SK-MEL-5 (cell line): ENCODE measurements around the gene TM7SF2. TPM values are rescaled to one million over a fixed set of nuclear protein-coding genes. Genes with fewer than 3 reads are reported as not detected.
"Not testable (repeated sequence)": the region's sequence is repeated elsewhere in the genome, so short reads cannot be mapped to it uniquely, and the experiment has no call there.

Source experiments
- DNase-seq: peaks from one replicate; pipeline ENCODE4 v3.0.0-alpha.2; 2016; ENCODE audit warnings: low read depth, low spot score
- in situ Hi-C: cut with HindIII; loops from 2 replicates; pipeline ENCODE4 v1.10.0; 2016; ENCODE audit warnings: low sequenced_read_pairs, high pct_unique_total_duplicates, low pct_unique_long_range_greater_than_20kb
- total RNA-seq: library from RNA; depleted of rRNA; stranded (reverse); fragments of >200 nt; shearing (Covaris generic); gene quantifications from 2 replicates; pipeline ENCODE4 v1.2.3, GENCODE V29; 2014

TM7SF2 gene
- total RNA-seq, 1 experiment from 2014 or later = 3.4 TPM

DNA sequence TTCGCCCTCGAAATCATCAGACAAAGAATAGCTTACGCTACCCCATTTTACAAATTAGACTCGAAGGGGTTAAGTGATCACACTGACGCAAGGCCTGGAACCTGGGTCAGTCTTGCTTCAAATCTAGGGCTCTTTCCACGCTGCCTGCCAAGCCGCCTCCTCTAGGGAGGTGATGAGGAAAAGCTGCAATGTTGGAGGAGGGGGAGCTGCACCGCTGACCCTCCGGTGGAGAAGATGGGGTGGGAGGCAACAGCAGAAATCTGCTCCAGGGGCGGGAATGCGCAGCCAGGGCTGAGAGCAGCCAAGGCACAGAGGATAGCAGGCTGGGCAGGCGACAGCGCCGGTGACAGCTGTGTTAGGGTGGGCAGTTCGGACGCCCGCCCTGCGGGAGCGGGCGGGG, 22.1 kb downstream of the TM7SF2 start:
- in situ Hi-C loops = no loop called here
- no peak for DNase-seq

GRCh38 chr11:65134240-65134951, 22.7 kb downstream of the TM7SF2 start, which contains the start of gene SYVN1:
SYVN1 (minus strand) TSS chr11:65134519; CDS start chr11:65133601, 918 bp downstream.
- DNase-seq = peak; percentile 81
- in situ Hi-C loops = no loop called here

- DNase-seq = peak; percentile 95
- in situ Hi-C loops = no loop called here
These were observed 23.4 kb downstream of the TM7SF2 start for GRCh38 chr11:65134952-65135632.

- DNase-seq = no peak
- in situ Hi-C loops = no loop called here
These were observed 24.0 kb downstream of the TM7SF2 start for GRCh38 chr11:65135633-65136145.

DNA sequence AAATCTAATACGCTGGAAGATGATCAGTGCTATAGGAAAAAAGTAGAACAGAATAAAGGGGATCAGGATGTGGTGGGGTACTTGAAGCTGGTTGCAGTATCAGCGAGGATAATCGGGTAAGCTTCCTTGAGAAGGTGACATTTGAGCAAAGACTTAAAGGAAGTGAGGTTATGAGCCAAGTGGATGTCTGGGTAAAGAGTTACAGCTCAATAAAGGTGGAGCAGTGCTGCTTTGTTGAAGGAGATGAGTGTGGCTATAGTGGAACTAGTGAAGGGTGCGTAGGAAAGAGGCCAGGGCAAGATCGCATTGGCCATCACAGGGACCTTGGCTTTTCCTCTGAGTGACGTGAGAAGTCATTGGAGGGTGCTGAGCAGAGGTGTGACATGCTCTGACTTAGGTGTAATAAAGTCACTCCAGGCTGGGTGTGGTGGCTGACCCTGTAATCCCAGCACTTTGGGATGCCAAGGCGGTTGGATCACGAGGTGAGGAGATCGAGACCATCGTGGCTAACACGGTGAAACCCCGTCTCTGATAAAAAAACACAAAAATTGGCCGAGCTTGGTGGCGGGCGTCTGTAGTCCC, 24.9 kb downstream of the TM7SF2 start:
- DNase-seq = no peak
- in situ Hi-C loops = no loop called here

GRCh38 chr11:65141896-65142494, 30.3 kb downstream of the TM7SF2 start:
- in situ Hi-C loops = no loop called here

DNA sequence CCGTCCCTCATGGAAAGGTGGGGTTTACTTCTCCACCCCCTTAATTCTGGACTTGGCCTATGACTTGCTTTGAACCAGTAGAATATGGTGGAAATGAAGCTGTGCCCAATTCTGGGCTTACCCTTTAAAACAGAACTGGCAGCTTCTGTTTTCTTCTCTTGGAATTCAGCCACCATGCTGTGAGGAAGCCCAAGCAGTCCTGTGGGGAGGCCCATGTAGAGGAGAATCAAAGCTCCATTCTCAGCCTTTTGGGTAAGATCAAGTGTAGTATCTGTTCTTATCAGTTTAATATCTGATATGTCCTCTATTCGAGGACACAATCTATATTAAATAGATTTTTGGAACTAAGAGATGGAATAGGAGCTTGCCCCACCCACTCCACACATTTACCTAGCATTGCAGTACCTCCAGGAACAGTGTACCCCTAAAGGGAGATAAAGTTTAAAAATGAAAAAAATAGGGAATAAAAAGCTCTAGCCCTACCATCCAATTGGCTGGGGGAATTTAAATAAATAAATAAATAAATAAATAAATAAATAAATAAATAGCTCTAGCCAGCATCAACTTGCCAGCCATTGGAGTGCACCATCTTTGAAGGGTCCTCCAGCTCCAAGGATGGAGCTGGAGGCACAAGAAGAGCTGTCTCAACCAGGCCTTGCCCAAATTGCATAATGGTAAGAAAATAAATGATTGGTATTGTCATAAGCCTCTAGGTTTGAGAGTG, 35.8 kb downstream of the TM7SF2 start:
- in situ Hi-C loops = no loop called here
- DNase-seq = no peak

More at GRCh38 chr11:65141896-65142494, 30.3 kb downstream of the TM7SF2 start:
- DNase-seq = no peak

DNA sequence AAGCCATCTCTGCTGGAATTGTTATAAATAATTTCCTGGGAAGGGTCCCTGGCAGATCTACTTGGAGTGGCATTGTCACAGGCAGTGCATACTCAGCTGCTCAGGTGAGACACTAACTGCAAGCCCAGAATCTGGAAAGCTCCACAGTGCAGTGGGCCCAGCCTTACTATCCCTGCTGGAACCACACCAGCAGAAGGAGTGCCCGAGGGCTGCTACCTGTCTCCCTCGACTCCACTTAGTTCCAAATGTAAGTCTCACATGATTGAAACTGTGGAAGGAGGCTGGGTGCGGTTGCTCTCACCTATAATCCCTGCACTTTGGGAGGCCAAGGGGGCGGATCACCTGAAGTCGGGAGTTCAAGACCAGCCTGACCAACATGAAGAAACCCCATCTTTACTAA, 37.0 kb downstream of the TM7SF2 start:
- in situ Hi-C loops = no loop called here

GRCh38 chr11:65150131-65150508, 38.4 kb downstream of the TM7SF2 start:
- DNase-seq, in situ Hi-C loops: not testable (repeated sequence)

More for the DNA sequence above, 37.0 kb downstream of the TM7SF2 start:
- DNase-seq = no peak

DNA sequence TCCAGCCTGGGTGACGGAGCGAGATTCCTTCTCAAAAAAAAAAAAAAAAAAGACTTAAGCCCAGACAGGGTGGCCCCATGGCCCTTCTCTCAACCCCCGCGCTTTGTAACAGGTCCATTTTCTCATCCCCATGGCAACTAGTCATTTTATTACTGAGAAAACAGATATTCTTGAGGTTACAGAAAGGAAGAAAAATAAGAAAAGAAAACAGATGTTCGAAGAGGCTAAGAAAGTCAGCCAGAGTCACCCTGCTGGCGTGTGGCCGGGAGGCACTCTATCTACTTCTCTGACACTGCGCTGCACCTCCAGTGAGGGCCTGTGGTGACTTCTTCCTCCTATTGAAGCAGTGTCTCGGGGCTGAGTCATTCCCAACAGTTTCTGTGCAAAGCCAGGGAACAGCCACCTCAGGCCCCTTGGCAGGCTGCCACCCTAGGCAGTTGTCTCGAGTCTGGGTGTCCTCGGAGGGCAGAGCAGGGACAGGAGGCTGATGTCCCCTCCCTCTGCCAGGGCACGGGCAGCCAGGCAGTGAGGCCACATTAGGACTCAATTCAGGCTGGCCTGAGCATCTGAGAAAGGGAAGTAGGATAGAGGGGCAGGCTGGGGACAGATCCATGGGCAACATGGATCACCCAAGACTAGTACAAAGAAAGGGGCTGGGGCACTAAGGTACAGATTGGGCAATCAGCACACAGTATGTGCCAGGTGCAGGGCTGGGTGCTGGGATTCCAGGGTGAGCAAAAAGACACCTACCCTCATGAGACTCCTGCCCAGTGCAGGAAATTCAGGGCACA, 39.0 kb downstream of the TM7SF2 start:
- peak; percentile 4 for DNase-seq
- in situ Hi-C loops = no loop called here

DNA sequence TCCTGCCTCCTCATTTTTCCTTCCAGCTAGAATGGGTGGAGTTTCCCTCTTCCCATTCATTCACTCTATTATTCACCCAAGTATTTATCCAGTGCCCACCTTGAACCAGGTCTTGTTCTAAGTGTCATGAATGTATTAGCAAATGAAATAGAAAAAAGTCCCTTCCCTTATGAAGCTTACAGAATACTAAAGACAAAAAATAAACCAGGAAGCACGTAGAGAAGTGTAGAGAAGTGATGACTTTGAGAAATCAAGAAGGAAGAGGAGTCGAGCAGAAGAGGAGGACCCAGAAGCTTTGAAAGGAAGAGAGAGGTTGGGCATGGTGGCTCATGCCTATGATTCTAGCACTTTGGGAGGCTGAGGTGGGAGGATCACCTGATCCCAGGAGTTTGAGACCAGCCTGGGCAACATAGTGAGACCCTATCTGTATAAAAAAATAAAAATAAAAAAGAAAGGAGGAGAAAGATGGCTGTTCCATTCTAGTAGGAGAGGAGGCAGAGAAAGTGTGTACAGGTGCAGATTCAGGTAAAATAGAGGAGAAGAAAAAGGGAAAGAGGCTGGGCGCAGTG, 39.7 kb downstream of the TM7SF2 start:
- in situ Hi-C loops = no loop called here
- DNase-seq = no peak

- DNase-seq = no peak
- in situ Hi-C loops = no loop called here
These were observed 40.5 kb downstream of the TM7SF2 start for GRCh38 chr11:65152122-65152521.

- in situ Hi-C loops = no loop called here
These were observed 44.6 kb downstream of the TM7SF2 start for GRCh38 chr11:65156256-65156655.

DNA sequence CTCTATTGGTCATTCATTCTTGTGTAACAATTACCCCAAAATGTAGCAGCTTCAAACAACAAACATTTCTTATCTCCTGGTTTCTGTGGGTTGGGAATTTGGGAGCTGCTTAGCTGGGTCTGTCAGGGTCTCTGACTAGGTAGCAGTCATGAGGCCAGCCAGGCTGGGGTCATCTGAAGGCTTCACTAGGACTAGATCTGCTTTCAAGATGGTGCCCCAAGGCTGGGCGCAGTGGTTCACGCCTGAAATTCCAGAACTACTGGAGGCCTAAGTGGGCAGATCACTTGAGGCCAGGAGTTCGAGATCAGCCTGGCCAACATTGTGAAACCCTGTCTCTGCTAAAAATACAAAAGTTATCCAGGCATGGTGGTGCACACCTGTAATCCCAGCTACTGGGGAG, 45.3 kb downstream of the TM7SF2 start:
- DNase-seq = no peak
- in situ Hi-C loops = no loop called here

More at GRCh38 chr11:65156256-65156655, 44.6 kb downstream of the TM7SF2 start:
- DNase-seq = no peak

- in situ Hi-C loops = no loop called here
- DNase-seq = no peak
These were observed 45.7 kb downstream of the TM7SF2 start for GRCh38 chr11:65157336-65157735.

- DNase-seq = no peak
- in situ Hi-C loops = no loop called here
These were observed 47.3 kb downstream of the TM7SF2 start for GRCh38 chr11:65159012-65159411.
